OCI-LY1 (cell line): ENCODE results near the gene ARHGAP44.
"Not testable (repeated sequence)": the region's sequence is repeated elsewhere in the genome, so short reads cannot be mapped to it uniquely, and the experiment has no call there.

ENCODE experiments used
- H2AFZ ChIP-seq: fragments of 200-600 bp; sonication (generic), shearing (Covaris generic); 2 replicates; pipeline ENCODE4 v1.6.0; 2014; ENCODE audit warnings: antibody characterized with exemption, mild to moderate bottlenecking, low read length
- H3F3A ChIP-seq: fragments of 200-600 bp; sonication (generic), shearing (Covaris generic); 2 replicates; pipeline ENCODE4 v1.6.0; 2014; ENCODE audit warnings: mild to moderate bottlenecking, antibody characterized with exemption, low read length, moderate library complexity; ENCODE audit not compliant: insufficient read depth
- H3K27ac ChIP-seq: fragments of 200-600 bp; sonication (generic); 2 replicates; pipeline ENCODE4 v1.5.1; 2014; ENCODE audit warnings: low read length, mixed run types, mild to moderate bottlenecking, low read depth; ENCODE audit not compliant: poor library complexity, severe bottlenecking
- H3K27me3 ChIP-seq: fragments of 200-600 bp; sonication (generic); 2 replicates; pipeline ENCODE4 v1.6.0; 2014; ENCODE audit warnings: antibody characterized with exemption, mild to moderate bottlenecking, low read length, moderate library complexity; ENCODE audit not compliant: insufficient read depth
- H3K36me3 ChIP-seq: fragments of 200-600 bp; sonication (generic); 2 replicates; pipeline ENCODE4 v1.6.1; 2014; ENCODE audit warnings: mild to moderate bottlenecking, antibody characterized with exemption, low read length, moderate library complexity, mixed read lengths; ENCODE audit not compliant: insufficient read depth
- H3K4me1 ChIP-seq: fragments of 200-600 bp; sonication (generic); 2 replicates; pipeline ENCODE4 v1.5.1; 2014; ENCODE audit warnings: mild to moderate bottlenecking, low read length, moderate library complexity; ENCODE audit not compliant: insufficient read depth, severe bottlenecking
- H3K4me2 ChIP-seq: fragments of 200-600 bp; sonication (generic), shearing (Covaris generic); 2 replicates; pipeline ENCODE4 v1.6.1; 2014; ENCODE audit warnings: low read length
- H3K4me3 ChIP-seq: fragments of 200-600 bp; sonication (generic); 2 replicates; pipeline ENCODE4 v1.5.1; 2014; ENCODE audit warnings: low read length, low read depth, mild to moderate bottlenecking, mixed read lengths; ENCODE audit not compliant: poor library complexity, severe bottlenecking
- H3K79me2 ChIP-seq: fragments of 200-600 bp; shearing (Covaris generic); 2 replicates; pipeline ENCODE4 v1.6.1; 2016; ENCODE audit warnings: mixed run types, low read length, mixed read lengths; ENCODE audit not compliant: insufficient read depth
- H3K9ac ChIP-seq: fragments of 200-600 bp; sonication (generic), shearing (Covaris generic); 2 replicates; pipeline ENCODE4 v1.6.1; 2014; ENCODE audit warnings: mild to moderate bottlenecking, low read length, mixed read lengths
- H3K9me2 ChIP-seq: fragments of 200-600 bp; sonication (generic), shearing (Covaris generic); 2 replicates; pipeline ENCODE4 v1.6.1; 2014; ENCODE audit warnings: low read depth, mild to moderate bottlenecking, low read length, mixed read lengths
- H3K9me3 ChIP-seq: fragments of 200-600 bp; shearing (Covaris generic); 2 replicates; pipeline ENCODE4 v1.6.1; 2014; ENCODE audit warnings: low read length, mixed read lengths
- H4K20me1 ChIP-seq: fragments of 200-600 bp; sonication (generic), shearing (Covaris generic); 2 replicates; pipeline ENCODE4 v1.6.0; 2016; ENCODE audit warnings: mild to moderate bottlenecking, low read length; ENCODE audit not compliant: insufficient read depth
- CTCF ChIP-seq: fragments of 200-600 bp; sonication (generic), shearing (Covaris generic); IDR thresholded peaks from 2 replicates; pipeline ENCODE4 v1.5.1; 2017; ENCODE audit warnings: mild to moderate bottlenecking, antibody characterized with exemption, low read length, moderate library complexity, mixed read lengths
- EZH2 ChIP-seq: fragments of 200-600 bp; sonication (generic), shearing (Covaris generic); IDR thresholded peaks from 2 replicates; pipeline ENCODE4 v1.8.0; 2017; ENCODE audit warnings: borderline replicate concordance, mixed run types, mild to moderate bottlenecking, antibody characterized with exemption, low read length, moderate library complexity, mixed read lengths

Gene ARHGAP44

GRCh38 chr17:12973496-12974004 is 184.3 kb downstream of the ARHGAP44 start:
- Histone ChIP-seq H3K9ac (no peak overlapping the region), H4K20me1 (no peaks in the 10 kb centered on the region), H3K9me3 (no peaks in the 10 kb centered on the region), H3K4me1 (no peaks in the 10 kb centered on the region), H3K79me2 (no peaks in the 10 kb centered on the region), H2AFZ (no peak overlapping the region), H3K9me2 (no peaks in the 10 kb centered on the region), H3K4me2 (no peak overlapping the region), H3K27ac (no peak overlapping the region), H3F3A (no peaks in the 10 kb centered on the region), H3K4me3 (no peak overlapping the region), H3K36me3 (no peaks in the 10 kb centered on the region), H3K27me3 (no peaks in the 10 kb centered on the region)
- TF ChIP-seq EZH2 (no peak), CTCF (no peak)

GRCh38 chr17:12974005-12974531 is 184.8 kb downstream of the ARHGAP44 start:
- H3K9me3 ChIP-seq: no peaks in the 10 kb centered on the region
- no peak overlapping the region for H3K27ac ChIP-seq
- H3K4me2 ChIP-seq: no peak overlapping the region
- no peaks in the 10 kb centered on the region for H3K27me3 ChIP-seq
- no peaks in the 10 kb centered on the region for H3F3A ChIP-seq
- no peak overlapping the region for H2AFZ ChIP-seq
- no peaks in the 10 kb centered on the region for H3K79me2 ChIP-seq
- H3K9ac ChIP-seq: no peak overlapping the region
- TF ChIP-seq CTCF: no peak
- TF ChIP-seq EZH2: no peak
- no peak overlapping the region for H3K4me3 ChIP-seq
- H3K9me2 ChIP-seq: no peaks in the 10 kb centered on the region
- H3K4me1 ChIP-seq: no peaks in the 10 kb centered on the region
- no peaks in the 10 kb centered on the region for H4K20me1 ChIP-seq
- H3K36me3 ChIP-seq: no peaks in the 10 kb centered on the region

DNA sequence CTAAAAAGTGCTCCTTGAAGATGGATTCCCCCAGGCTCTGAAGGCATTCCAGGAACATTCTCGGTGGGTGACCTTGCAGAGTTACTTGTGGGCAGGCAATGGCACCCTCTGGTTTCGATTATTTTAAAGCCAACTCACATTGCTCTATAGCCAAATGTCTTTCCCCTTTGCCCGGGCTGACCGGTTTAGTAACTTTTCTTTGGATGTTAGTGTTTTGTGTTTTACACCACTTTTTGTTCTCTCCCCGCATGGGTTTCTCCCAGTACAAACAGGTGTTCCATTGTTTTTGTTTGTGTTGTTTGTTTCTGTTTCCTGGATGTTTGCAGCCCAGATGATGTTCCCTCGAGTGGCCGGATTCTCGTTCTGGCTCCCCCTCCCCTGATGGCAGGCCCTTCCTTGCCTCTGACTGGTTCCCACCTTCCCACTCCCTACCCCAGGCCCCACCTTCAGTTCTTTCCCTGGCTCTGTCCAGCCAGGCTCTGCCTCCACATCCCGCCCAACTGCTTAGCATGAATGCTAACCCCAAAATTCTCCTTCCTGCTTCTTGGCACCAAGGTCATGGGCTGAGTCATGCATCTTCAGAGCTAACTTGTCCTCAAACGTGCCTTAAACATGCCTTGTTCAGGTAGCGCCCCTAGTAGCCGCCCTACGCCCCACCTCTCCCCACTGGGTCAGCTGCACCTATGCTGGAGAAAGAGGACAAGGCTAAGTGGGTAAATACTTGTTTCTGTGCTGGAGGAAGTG is 187.9 kb downstream of the ARHGAP44 start:
- Histone ChIP-seq H3K9ac (no peak overlapping the region), H4K20me1 (no peaks in the 10 kb centered on the region), H3K4me1 (no peaks in the 10 kb centered on the region), H3F3A (no peaks in the 10 kb centered on the region), H3K4me3 (no peak overlapping the region), H3K79me2 (no peaks in the 10 kb centered on the region), H3K36me3 (no peaks in the 10 kb centered on the region), H3K4me2 (no peak overlapping the region), H3K27me3 (no peaks in the 10 kb centered on the region), H3K9me2 (no peaks in the 10 kb centered on the region), H2AFZ (no peak overlapping the region), H3K9me3 (no peaks in the 10 kb centered on the region), H3K27ac (no peak overlapping the region)
- TF ChIP-seq CTCF (no peak), EZH2 (no peak)

- not testable (repeated sequence) for H3K36me3 ChIP-seq, H3K4me3 ChIP-seq, H3K4me1 ChIP-seq, H3K9me3 ChIP-seq, H2AFZ ChIP-seq, H3F3A ChIP-seq, H3K9me2 ChIP-seq, H4K20me1 ChIP-seq, H3K4me2 ChIP-seq, H3K9ac ChIP-seq, H3K79me2 ChIP-seq, H3K27ac ChIP-seq, H3K27me3 ChIP-seq
Observed at GRCh38 chr17:12978787-12979186, 189.5 kb downstream of the ARHGAP44 start.
